Midbrain (tissue), 1 donor: ENCODE measurements around the gene SYT2.

Experiments
- DNase-seq: peaks from one replicate; lab custom pipeline; 2025; lab: John Stamatoyannopoulos, UW

The SYT2 gene

DNA sequence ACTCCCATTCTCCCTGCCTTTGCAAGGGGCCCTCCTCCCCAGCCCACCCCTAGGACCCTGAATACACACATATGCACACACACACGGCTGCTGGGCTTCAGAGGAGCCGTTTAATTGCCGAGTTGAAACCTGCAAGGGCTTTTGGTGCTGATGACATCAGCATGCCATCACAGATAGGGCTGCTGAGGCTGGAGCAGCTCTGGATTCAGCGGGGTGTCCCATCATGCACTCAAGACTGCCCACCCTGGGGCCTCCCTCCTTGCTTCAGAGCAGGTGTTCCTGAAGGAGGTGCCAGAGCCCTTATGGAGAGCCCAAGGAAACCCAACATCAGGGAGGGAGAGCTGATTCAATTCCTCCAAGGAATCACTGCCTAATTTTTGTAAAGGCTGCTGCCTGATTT lies 5.7 kb downstream of the SYT2 start:
- no peak for DNase-seq

DNA sequence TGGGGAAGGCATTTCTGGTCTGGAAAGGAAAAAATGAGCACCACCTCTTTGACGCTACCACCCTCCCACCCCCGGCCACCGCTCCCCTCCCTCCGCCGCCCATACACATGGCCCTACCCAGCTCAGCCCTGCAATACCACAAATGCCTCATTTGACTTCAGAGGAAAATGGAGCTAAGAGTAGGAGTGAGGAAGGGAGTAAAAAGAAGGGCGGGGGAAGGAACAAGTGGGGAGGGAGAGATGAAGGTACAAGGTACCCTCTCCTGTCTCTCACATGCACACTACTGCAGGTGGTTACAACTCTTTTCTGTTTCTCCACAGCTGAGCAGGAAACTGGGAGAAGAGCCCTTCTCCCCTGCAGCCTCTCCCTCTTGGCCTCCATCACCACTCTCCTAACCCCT lies 7.1 kb downstream of the SYT2 start:
- DNase-seq, result no peak

DNA sequence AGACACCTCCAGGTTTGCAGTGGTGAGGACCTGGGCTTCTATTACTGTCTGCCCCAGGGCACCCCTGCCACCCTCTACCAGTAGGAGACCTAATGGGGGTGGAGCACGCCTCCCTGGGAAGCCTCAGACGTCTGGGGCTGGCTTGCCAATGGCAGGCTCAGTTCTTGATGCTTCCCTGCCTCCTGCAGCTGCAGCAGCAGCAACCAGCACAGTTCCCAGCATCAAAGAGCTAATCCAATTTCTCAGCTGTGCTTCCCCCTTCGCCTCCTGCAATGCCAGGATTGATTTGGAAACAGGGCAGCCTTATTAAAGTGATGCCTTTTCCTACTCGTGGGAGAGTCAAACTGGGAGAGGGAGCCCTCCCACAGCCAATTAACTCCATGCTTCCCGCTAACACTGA lies 8.2 kb downstream of the SYT2 start:
- DNase-seq, result no peak

DNA sequence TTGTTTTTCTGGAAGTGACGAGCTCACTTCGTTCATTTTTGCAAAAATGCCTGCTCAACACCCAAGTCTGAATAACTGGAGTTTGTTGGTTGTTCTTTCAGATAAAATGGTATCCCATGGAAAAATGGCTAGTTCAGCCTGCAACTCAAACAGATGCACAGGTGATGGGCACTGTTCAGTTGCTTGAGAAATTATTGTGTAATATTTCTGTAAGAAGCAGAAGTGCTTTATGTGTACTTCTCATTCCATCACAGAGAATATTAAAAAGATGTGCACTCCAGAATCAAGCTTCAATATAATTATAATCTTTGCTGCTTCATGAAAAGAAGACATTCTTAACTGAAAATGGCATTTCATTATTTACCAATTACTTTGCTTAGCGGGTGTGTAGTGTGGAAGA lies 9.1 kb downstream of the SYT2 start:
- no peak for DNase-seq

DNA sequence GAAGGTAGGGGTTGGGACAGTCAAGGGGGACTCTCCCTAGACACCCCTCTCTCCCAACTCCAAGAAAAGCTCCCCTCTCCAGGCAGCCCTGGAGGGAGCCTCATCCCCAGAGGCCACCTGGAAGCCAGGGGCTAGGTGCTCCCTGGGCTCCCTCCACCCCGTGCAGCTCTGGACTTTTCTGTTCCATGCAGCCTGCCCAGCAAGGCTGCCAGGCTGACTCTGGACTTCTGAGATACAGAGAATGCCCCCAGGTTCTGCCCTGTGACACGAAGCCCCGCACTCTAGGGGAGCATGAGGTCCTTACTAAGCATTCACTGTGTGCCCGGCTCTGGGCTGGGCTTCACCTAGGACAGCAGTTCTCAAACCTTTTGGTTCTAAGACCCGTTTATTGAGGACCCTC lies 10.2 kb downstream of the SYT2 start:
- DNase-seq, result no peak

DNA sequence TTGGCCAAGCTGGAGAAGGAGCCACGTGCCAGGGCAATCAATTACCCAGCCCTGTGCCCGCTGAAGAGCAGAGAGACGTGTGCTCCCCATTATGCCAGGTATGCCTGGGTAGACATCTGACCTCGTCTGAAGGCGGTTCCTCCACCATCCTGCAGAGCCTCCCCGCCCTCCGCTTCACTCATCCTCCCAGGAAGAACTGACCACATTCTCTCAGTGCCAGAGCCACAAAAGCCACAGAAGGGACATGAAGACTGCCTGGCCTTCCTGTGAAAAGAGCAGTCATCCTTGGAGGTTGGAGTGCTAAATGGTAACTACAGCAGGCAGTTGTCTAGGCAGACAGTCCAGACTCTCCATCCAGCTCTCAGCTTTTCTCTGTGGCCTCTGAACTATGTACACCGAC lies 12.0 kb downstream of the SYT2 start:
- no peak for DNase-seq

DNA sequence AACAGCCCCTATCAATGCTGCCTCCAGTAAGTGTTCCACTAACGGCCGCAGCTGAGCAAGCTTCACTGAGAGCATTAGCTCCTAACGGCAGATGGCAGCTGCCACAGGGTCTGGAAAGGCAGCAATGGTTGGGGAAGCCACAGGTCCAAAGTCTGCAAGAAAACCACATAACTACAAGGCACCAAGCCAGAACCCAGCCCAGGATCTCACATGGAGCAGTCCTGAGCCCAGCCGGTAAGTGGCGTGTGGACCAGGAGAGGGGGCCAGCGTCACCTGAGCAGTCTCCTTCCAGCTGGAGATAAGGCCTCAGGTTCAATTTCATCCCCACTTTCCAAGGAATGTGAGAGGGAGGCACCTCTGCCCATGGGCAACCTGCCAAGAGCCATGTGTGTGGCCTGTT lies 13.2 kb downstream of the SYT2 start:
- DNase-seq, result no peak

DNA sequence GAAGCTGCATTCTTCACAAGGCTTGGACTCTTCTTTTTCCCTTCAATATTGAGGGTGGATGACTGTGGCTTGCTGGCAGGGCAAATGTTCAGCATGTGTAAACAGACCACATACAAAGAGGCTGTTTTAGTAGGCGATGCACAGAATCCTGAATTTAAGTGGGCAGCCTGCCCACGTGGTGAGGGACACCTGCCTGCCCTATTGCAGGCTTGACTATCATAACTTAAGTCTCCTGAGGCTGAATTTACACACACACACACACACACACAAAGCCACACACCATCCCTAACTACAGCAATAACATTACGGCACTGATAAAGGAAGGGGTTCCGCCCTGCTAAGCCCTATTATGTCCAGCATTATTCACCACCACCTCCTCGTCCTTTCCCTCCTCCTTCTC lies 15.9 kb downstream of the SYT2 start:
- DNase-seq, result no peak

DNA sequence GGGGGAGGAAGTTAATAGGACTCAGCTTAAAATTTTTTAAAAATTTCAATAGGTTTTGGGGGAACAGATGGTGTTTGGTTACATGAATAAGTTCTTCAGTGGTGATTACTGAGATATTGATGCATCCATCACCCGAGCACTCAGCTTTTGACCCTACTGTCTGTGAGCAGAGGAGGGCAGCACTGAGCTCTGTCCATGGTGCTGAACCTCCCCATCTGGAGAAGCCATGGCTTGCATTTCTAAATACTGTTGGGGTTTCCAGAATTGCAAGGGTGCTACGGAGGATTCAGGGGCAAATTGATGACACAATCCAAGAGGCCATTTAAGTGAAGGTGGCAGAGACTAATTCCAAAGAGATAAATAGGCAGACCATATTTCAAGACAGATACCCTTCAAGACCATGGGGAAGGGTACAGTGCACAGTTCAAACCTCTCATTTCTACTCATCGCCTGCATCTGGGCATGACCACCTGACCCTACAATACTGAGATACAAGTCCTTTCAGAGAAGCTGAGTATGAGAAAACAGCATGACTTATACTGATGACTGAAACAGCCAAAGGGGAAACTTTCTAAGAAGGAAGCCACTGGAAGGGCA lies 17.2 kb downstream of the SYT2 start:
- DNase-seq, result peak; percentile 54

DNA sequence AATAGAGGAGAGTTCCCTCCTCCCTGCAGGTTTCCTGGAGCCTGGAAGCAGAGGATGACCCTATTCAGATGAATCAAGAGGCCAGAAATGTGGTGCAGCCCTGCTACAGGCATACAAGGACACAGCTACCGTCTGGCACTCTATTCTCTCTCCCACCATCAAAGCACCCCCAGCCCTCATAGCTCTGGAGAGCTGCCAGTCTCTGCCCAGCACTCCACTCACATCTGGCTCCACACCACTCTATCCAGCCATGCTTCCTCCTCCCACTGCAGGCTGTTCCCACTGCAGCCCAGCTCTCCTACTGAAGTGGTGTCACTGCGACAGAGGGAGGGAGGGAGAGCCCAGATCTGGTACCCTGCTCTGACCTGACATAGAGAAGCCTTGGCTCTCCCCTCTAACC lies 18.4 kb downstream of the SYT2 start:
- no peak for DNase-seq

DNA sequence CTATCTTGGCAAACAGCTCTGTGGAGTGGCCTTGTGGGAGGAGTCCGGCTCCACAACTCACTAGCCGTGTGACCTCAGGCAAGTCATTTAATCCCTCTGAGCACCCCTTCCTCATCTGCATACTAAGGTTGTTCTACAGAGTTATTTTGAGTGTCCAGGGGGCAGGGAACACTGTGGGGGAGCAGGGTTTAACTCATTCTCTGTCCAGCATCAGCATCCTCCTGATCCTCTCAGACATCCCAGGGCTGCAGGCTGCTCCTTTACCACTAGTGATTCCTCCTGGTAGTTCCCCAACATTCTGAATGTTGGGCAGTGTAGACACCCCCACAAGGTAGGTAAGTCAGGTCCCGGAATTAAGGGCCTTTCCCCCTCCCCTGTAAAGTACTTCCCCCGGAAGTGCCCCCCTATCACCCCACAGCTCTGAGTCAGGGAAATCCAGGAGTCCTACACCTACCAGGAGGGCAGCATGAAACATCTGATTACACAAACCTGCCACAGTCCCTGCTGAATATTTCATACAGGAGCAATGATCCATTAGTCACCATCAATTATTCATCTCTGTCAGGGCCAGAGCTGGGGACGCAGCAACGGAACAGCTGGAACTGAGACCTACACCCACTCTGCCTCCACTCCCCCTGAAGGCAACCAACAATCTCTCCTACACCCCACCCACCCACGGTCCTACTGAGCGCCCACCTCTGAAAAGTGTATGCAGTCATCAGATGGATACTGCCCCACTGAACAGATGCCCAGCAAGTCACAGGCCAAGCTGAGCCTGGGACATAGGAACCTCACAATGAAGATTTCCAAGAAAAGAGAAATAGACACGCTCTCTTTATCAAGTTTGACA lies 20.5 kb downstream of the SYT2 start:
- no peak for DNase-seq

DNA sequence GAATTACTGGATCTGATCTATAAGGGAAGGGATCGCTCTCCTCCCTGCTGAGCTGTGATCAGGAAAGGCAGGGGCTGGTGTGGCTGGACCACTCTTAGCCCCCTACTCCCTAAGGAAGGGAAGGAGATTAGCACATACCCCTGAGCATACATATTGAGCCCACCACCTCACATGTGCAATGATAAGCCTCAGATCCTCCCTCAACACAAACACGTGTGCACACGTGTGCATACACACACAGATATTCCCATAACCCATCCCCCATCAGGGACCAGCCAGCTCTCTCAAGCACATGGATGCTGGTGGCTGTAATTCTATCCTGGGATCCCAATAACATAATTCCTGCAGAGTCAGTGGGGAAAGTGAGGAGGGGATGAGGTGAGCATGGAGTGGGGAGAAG lies 21.2 kb downstream of the SYT2 start:
- DNase-seq, result no peak

DNA sequence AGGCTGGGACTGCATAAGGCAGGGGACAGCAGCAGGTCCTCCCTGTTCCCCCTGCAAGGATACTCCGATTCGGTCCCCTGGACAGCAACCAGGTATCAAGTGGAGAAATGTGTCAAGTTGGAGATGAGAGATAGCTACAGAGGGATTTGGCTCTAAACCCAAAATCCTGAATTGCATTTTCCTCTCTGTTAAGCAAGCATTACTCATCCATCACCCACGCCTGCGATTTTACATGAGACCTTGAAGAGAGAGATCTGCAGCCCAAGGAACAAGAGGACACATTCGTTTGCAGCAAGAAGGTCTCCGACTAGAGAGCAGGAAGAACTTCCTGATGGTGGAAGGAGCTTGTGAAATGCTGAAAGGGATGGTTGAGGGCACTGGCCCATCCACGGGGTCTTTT lies 21.9 kb downstream of the SYT2 start:
- DNase-seq, result no peak

DNA sequence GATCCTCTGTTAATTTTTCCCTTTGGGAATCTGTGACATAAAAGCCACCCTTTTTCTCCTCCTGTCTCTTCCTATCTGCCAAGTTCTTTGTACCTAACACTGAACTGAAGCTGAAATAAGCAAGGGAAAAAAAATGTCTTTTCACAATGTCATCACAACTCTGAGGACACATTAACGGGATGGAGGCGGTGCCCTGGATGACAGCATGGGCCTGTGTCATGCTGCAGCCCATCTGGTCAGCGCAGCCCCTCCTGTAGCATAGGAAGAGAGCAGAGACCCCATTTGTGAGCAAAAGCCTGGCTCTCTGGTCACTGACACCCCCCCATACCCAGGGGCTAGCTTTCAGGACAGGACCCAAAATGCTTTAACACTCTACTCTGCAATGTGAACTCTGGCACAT lies 22.5 kb downstream of the SYT2 start:
- DNase-seq, result no peak

DNA sequence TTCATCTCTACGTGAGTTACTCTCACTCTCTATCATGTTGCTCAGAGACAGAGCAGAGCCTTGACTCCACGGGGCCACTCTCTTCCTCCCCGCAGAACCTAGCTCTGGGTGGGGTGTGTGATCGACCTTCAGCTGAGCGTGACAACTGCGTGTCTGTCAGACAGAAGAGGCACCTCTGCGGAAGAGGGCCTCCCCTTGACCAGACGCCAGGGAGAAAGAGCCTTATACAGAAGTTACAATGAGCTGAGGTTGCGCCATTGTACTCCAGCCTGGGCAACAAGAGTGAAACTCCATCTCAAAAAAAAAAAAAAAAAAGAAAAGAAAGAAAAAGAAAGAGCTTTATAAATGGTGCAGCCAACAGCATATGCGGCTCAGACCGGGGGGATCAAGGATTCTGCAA lies 22.9 kb downstream of the SYT2 start:
- no peak for DNase-seq

DNA sequence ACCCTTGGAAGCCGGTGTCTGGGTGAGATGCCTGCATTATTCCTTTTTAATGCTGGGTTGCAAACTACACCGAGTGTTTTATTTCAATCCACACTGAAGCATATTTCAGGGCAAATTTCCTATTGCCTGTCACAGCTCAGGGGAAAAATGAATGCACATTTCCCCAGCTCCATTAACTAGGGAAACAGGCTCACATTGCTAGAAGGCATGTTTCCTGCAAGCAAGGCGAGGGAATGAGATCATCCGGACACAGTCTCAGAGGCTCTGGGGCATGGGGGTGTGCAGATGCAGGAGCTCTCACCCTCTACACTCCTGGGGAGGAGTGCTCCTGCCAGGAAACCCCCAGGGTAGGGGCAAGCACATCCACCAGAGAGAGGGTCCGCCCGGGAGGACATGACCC lies 24.6 kb downstream of the SYT2 start:
- no peak for DNase-seq

DNA sequence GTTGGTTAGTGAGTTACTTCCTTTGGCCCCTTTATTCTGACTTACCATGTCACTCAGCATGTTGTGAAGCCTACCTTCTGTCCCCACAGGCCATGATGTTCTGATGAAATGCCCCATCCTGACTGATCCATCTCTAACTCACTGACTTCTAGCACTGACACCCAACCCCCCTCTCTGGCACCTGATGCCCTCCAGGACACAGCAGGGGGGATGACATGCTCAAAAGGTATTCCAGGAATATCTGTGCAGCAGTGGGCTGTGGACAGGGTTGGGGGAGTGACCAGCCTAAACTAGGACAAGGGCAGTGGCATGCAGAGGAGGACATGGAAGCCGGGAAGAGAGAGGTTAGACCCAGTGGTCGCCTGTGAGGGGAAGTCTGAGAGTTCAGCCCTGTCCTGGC lies 25.5 kb downstream of the SYT2 start:
- no peak for DNase-seq

DNA sequence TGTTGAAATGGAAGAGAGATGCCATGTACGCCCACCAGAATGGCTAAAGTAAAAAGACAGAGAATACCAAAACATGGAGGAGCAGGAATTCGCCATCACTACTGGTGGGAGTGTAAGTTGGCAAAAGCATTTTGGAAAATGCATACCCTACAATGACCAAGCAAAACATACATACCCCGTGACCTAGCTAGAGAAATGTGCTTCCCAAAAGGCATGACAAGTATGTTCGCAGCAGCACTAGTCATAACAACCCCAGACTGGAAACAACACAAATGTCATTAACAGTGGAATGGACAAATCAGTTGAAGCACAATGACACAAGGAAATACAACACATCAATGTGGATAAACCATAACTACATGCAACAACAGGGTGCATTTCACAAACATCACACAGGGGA lies 27.2 kb downstream of the SYT2 start:
- DNase-seq, result no peak

DNA sequence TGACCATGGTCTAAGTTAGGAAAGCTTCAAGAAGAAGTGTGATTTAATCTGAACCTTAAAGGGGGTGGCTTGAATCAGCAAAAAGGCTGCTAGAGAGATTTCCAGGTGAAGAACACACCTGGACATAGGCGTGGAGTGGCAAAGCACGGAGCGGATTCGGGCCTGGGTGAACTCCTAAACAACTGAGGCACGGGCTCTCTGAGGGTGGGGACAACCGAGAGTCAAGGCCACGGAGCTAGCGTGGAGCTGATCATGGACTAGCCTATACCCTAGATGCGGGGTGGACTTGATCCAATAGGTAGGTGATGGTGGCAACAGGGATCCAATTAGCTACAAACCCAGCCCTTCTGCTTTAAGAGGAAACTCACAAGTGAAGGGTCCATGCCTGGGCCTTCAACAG lies 27.8 kb downstream of the SYT2 start:
- no peak for DNase-seq

DNA sequence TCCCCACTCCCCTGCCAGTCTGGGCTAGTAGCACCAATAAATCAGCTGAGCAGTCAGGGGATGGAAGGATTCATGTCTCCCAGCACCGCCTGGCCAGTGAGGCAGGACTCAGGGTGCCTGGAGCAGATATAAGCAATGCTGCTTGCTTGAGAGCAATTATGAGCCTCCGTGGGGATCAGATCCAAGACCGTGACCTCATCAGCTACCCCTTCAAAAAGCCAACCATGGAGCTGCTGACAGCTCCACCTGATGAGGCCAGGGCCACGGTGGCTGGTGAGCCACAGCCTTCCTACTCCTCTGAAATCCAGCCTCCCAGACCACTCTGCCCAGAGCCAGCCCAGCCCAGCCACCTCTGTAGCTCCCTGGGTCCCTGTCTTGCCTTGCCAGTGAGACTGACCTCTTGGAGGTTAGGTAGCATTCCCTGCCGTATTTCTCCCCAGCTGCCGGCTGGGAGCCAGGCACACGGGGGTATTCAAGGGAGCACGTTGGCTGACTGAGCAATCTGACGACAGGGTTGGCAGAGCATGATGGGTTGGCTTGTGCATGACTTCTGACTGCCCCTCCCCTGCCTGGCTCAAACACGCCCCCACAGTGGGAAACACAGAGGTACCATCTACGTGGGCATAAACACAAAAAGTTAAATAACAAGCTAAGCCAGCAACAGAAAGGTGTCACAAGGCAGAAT lies 28.4 kb downstream of the SYT2 start:
- no peak for DNase-seq

DNA sequence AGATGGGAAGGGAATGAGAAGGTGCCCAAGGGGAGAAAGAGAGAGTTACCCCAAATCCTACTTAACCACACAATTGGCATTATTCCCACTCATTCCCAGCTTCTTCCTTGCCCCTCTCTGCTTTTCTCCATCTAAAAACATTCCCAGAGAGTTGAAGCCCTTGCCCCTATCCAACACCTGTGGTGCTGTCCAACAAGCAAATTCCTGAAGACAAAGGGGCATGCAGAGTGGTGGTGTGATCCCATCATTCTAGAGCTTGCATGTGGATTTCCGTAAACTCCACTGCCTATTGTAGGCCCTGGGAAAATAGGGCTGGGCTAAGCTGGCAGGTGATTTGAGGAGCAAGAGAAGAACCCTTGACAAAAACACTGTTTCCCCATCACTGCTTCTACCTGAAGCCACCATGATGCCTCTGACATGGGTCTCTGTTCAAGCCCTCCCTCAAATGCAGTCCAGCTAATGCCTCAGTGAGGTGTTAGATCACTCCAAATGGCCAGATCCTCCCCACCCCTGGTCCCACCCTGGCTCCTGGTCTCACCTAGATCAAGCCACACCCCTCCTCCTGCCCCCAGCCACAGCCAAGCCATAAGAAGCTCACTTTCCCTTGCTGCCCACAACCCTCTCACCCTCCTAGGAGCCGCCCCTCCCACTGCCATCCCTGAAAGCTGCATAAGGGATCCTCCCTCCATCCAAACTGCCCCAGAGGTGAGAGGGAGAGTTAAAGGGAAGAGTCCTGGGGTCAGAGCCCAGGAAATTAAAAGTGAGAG lies 29.5 kb downstream of the SYT2 start:
- no peak for DNase-seq

DNA sequence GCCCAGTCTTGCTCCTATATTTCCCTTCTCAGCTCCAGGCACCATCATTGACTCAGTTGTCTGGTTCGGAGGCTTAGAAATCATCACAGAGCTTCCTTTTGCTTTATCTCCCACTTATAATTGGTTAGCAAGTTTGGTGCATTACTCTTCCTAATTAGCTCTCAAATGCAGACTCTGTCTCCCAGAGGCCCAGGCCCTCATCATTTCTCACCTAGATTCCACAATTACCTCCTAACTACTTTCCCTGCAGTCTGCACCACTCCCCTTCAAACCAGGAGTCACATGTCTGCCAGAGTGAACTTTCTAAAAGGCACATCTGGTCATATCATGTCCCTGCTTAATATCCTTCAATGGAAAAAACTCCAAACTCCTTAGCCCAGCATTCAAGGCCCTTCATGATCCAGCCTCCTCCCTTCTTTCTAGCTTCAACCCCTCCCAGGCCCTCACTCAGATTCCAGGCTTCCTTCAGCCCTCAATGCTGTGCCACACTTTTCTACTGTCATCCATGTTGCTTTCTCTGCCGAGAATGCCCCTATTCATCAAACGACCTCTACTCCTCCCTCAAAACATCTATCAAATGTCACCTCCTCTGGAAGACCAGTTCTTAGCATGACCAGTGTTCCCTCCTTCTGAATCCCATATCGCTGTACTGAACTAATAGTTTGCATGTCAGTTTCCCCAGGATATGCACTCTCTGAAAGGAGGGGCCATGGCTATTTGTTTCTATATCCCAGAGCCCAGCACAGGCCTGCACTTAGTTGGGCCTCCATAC lies 30.7 kb downstream of the SYT2 start:
- no peak for DNase-seq
